HCT116 (cell line): Measurements from ENCODE around the gene RAB19. TPM values are rescaled to one million over a fixed set of nuclear protein-coding genes. Genes with fewer than 3 reads are reported as not detected.

Experiments
- ATAC-seq: fragments of 200-7000 bp; cut with Tn5 transposase; 2 replicates; pipeline ENCODE4 v1.9.1; 2020; ENCODE audit warnings: mild to moderate bottlenecking, moderate library complexity
- BruUV-seq: library from RNA; stranded (reverse); fragments of 400-500 nt; replicated peaks from 2 replicates; lab custom pipeline; 2021; lab: Mats Ljungman, UMichigan
- CTCF ChIA-PET: fragments of 300-600 bp; sonication (Branson Sonifier 250); formaldehyde crosslinking; loops from one replicate; lab custom pipeline; 2021; ENCODE audit warnings: antibody characterized with exemption; lab: Charles Lee
- POLR2A ChIA-PET: fragments of 300-600, 350-600 bp; sonication (Branson Sonifier 250); formaldehyde crosslinking; loops from one replicate; lab custom pipeline; 2021; ENCODE audit warnings: antibody characterized with exemption; lab: Charles Lee
- RAD21 ChIA-PET, 2 experiments: fragments of 300-600 bp; sonication (Branson Sonifier 250); formaldehyde crosslinking; loops; one replicate each; lab custom pipeline; 2023; ENCODE audit warnings: low total read pairs in 2 of 2; ENCODE audit not compliant: uncharacterized antibody in 2 of 2, unreplicated experiment in 2 of 2, low non-redundant PET in 1 of 2; lab: Charles Lee
- DNase-seq: peaks from one replicate; pipeline ENCODE4 v3.0.0-alpha.2; 2010; ENCODE audit warnings: low read depth, low spot score
- H2AFZ ChIP-seq: fragments of 200-600 bp; shearing (Covaris generic), sonication (generic); 2 replicates; pipeline ENCODE4 v1.6.1; 2017; ENCODE audit warnings: low read depth, mixed run types, mixed read lengths, antibody characterized with exemption, low read length; ENCODE audit not compliant: poor library complexity, severe bottlenecking
- H3K27ac ChIP-seq: 2 replicates; pipeline ENCODE4 v1.5.1; 2012; ENCODE audit warnings: low read depth, low read length
- H3K27me3 ChIP-seq: fragments of 200-600 bp; sonication (generic); 2 replicates; pipeline ENCODE4 v1.6.1; 2016; ENCODE audit warnings: mixed run types, low read length, mixed read lengths; ENCODE audit not compliant: insufficient read depth
- H3K36me3 ChIP-seq, 2 experiments: fragments of 200-500 bp in 1 of 2; fragments of 200-600 bp in 1 of 2; sonication (Bioruptor generic) in 1 of 2; sonication (generic) in 1 of 2; 2 replicates each; pipeline versions ENCODE4 v1.5.1 to v1.6.1; 2014 to 2016; ENCODE audit warnings: low read length in 2 of 2, inconsistent platforms in 1 of 2, mixed read lengths in 1 of 2, mixed run types in 1 of 2; ENCODE audit not compliant: insufficient read depth in 2 of 2, control insufficient read depth in 1 of 2
- H3K4me1 ChIP-seq, 2 experiments: fragments of 200-600 bp in 1 of 2; sonication (generic) in 1 of 2; 2 replicates each; pipeline versions ENCODE4 v1.5.1 to v1.6.1; 2012 to 2017; ENCODE audit warnings: low read length in 2 of 2, inconsistent platforms in 1 of 2, mild to moderate bottlenecking in 1 of 2, mixed read lengths in 1 of 2, mixed run types in 1 of 2, moderate library complexity in 1 of 2; ENCODE audit not compliant: insufficient read depth in 2 of 2, control insufficient read depth in 1 of 2
- H3K4me2 ChIP-seq: fragments of 200-600 bp; sonication (generic); 2 replicates; pipeline ENCODE4 v1.6.1; 2017; ENCODE audit warnings: mixed run types, low read length, mixed read lengths
- H3K4me3 ChIP-seq, 2 experiments: fragments of 200-600 bp in 1 of 2; sonication (generic) in 1 of 2; replicated peaks in 1 of 2; 2 replicates each; pipeline ENCODE4 v1.5.1; 2011 to 2016; ENCODE audit warnings: low read length in 2 of 2, control low read depth in 1 of 2, low read depth in 1 of 2, mild to moderate bottlenecking in 1 of 2, mixed read lengths in 1 of 2, mixed run types in 1 of 2
- H3K79me2 ChIP-seq: fragments of 200-600 bp; sonication (generic); 2 replicates; pipeline ENCODE4 v1.6.1; 2017; ENCODE audit warnings: mild to moderate bottlenecking, mixed run types, low read length, moderate library complexity, mixed read lengths; ENCODE audit not compliant: insufficient read depth
- H3K9ac ChIP-seq: fragments of 200-600 bp; sonication (generic); 2 replicates; pipeline ENCODE4 v1.6.1; 2016; ENCODE audit warnings: low read length, mixed read lengths
- H3K9me2 ChIP-seq: fragments of 200-600 bp; sonication (generic), shearing (Covaris generic); 2 replicates; pipeline ENCODE4 v1.6.1; 2017; ENCODE audit warnings: mixed run types, mild to moderate bottlenecking, moderate library complexity; ENCODE audit not compliant: insufficient read depth
- H3K9me3 ChIP-seq, 2 experiments: fragments of 200-500 bp in 1 of 2; fragments of 200-600 bp in 1 of 2; sonication (Bioruptor generic) in 1 of 2; sonication (generic) in 1 of 2; 2 replicates each; pipeline ENCODE4 v1.6.1; 2014 to 2017; ENCODE audit warnings: low read length in 2 of 2, mixed read lengths in 2 of 2, inconsistent platforms in 1 of 2, low read depth in 1 of 2, mild to moderate bottlenecking in 1 of 2, mixed run types in 1 of 2, moderate library complexity in 1 of 2; ENCODE audit not compliant: control insufficient read depth in 1 of 2, insufficient read depth in 1 of 2
- H4K20me1 ChIP-seq: fragments of 200-600 bp; sonication (generic), shearing (Covaris generic); 2 replicates; pipeline ENCODE4 v1.6.1; 2017; ENCODE audit warnings: mixed run types, mild to moderate bottlenecking, moderate library complexity; ENCODE audit not compliant: insufficient read depth
- CTCF ChIP-seq, 3 experiments: fragments of 200-600 bp in 1 of 3; sonication (generic) in 1 of 3; IDR thresholded peaks in 2 of 3; conservative IDR thresholded peaks in 1 of 3; 2 replicates each; pipeline ENCODE4 v1.5.1; 2012 to 2017; ENCODE audit warnings: low read depth in 2 of 3, low read length in 2 of 3, antibody characterized with exemption in 1 of 3, borderline replicate concordance in 1 of 3, control low read depth in 1 of 3, mild to moderate bottlenecking in 1 of 3, mixed read lengths in 1 of 3, mixed run types in 1 of 3, moderate library complexity in 1 of 3; ENCODE audit not compliant: insufficient read depth in 1 of 3
- ELF1 ChIP-seq: IDR thresholded peaks from 2 replicates; pipeline ENCODE4 v1.6.1; 2012; ENCODE audit warnings: low read depth, borderline replicate concordance
- EZH2phosphoT487 ChIP-seq: fragments of 200-600 bp; IDR thresholded peaks from 2 replicates; pipeline ENCODE4 v1.6.1; 2018; ENCODE audit warnings: antibody characterized with exemption, borderline replicate concordance
- JUND ChIP-seq: IDR thresholded peaks from 2 replicates; pipeline ENCODE4 v1.6.1; 2012
- POLR2A ChIP-seq: IDR thresholded peaks from 2 replicates; pipeline ENCODE4 v1.7.0; 2011; ENCODE audit warnings: borderline replicate concordance; ENCODE audit not compliant: insufficient read depth, insufficient read length; ENCODE audit errors: extremely low read depth
- POLR2AphosphoS5 ChIP-seq: IDR thresholded peaks from 2 replicates; pipeline ENCODE4 v1.6.1; 2011; ENCODE audit warnings: mild to moderate bottlenecking, low read depth, low read length, moderate library complexity
- RAD21 ChIP-seq: IDR thresholded peaks from 2 replicates; pipeline ENCODE4 v1.6.1; 2012; ENCODE audit warnings: low read depth, mild to moderate bottlenecking
- TCF7L2 ChIP-seq: IDR thresholded peaks from 2 replicates; pipeline ENCODE4 v1.7.0; 2011; ENCODE audit warnings: borderline replicate concordance, inconsistent platforms; ENCODE audit not compliant: insufficient read depth, insufficient read length; ENCODE audit errors: extremely low read depth
- YY1 ChIP-seq: IDR thresholded peaks from 2 replicates; pipeline ENCODE4 v1.6.1; 2011; ENCODE audit warnings: low read length, low read depth, moderate library complexity, mild to moderate bottlenecking; ENCODE audit not compliant: insufficient replicate concordance; ENCODE audit errors: extremely low read depth
- ZFX ChIP-seq: fragments of 450-650 bp; IDR thresholded peaks from 2 replicates; pipeline ENCODE4 v1.6.1; 2017
- ZNF274 ChIP-seq: fragments of 200-500 bp; sonication (Bioruptor generic); IDR thresholded peaks from 2 replicates; pipeline ENCODE4 v1.6.1; 2014; ENCODE audit warnings: mild to moderate bottlenecking, low read depth, low read length, inconsistent platforms
- intact Hi-C: fragments of 100-400 bp; cut with micrococcal nuclease; formaldehyde crosslinking; loops from 2 replicates; pipeline ENCODE4 v1.10.0; 2022
- total RNA-seq: library from RNA; stranded (reverse); gene quantifications from one replicate; pipeline ENCODE4 v1.2.1, GENCODE V29; 2021; ENCODE audit not compliant: unreplicated experiment
- TF ChIP-seq, protein P1 (sequence below): IDR thresholded peaks from 2 replicates; pipeline ENCODE4 v1.6.1; 2011; ENCODE audit warnings: mild to moderate bottlenecking, low read length, moderate library complexity; ENCODE audit not compliant: insufficient replicate concordance; ENCODE audit errors: extremely low read depth
- TF ChIP-seq, protein P2 (sequence below): IDR thresholded peaks from 2 replicates; pipeline ENCODE4 v1.6.1; 2012

Gene RAB19
- total RNA-seq, 1 experiment from 2014 or later, result 2.6 TPM

DNA sequence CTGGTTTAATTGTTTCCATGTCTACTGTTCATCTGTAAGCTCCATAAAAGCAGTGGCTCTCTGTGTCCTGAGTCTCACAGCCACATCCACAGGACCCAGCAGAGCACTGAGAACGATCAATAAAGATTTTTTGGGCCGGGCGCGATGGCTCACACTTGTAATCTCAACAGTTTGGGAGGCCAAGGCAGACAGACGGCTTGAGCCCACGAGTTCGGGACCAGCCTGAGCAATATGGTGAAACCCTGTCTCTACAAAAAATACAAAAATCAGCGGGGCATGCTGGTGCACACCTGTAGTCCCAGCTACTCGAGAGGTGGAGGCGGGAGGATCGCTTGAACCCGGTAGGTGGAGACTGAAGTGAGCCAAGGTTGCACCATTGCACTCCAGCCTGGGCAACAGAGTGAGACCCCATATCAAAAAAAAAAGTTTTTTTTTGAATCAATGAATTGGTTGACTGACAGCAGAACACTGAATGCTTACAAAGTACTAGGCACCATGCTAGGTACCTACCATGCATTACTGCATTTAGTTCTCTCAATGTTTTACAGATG, 10.0 kb upstream of the RAB19 start (continued):
- TF ChIP-seq RAD21, result no peak
- TF ChIP-seq, all 23 proteins: peak for 0

- Histone ChIP-seq H3K9me3 (no peaks in the 10 kb centered on the region), H2AFZ (peak within 1 kb of the TSS; percentile 78), H3K4me2 (peak within 1 kb of the TSS; percentile 72), H3K36me3 (no peaks in the 10 kb centered on the region; a peak in 1 of 4 replicates), H3K4me3 (peak within 1 kb of the TSS; percentile 85 to 99), H3K4me1 (peaks cover 11 to 23% of the 10 kb centered on the region in 2 experiments), H3K9ac (peak within 1 kb of the TSS; percentile 95), H3K27ac (peak within 1 kb of the TSS; percentile 72), H3K79me2 (peaks cover 51% of the 10 kb centered on the region), H3K27me3 (no peaks in the 10 kb centered on the region), H3K9me2 (no peaks in the 10 kb centered on the region), H4K20me1 (no peaks in the 10 kb centered on the region)
- RAD21 ChIA-PET, result interaction anchor here (0.7 kb wide), 2 partner anchors 42 to 654 kb away, joined by 6 to 8 read pairs; no protein-coding TSS in a partner anchor
- POLR2A ChIA-PET, result interaction anchor here (0.7 kb wide), 2 partner anchors 13 to 257 kb away, joined by 4 read pairs; no protein-coding TSS in a partner anchor
- BruUV-seq, result TSS peak; percentile 77
- intact Hi-C loops, result no loop called here
- DNase-seq, result peak; percentile 49
- peak; percentile 96 for ATAC-seq
- CTCF ChIA-PET, result interaction anchor here (0.8 kb wide), 1 partner anchor 46 kb away, joined by 3 read pairs; no protein-coding TSS in a partner anchor
- no peak for TF ChIP-seq EZH2phosphoT487
- TF ChIP-seq CTCF (IDR thresholded peaks at IDR 0.05 in 2 of 3, conservative IDR thresholded peaks at IDR 0.05 in 1 of 3; ENCODE audit: borderline replicate concordance in 1 of 3, insufficient read depth in 1 of 3, low read depth in 2 of 3, low read length in 2 of 3), result 0 out of 6 replicates have a peak, but pooled peaks of 1 of the 3 experiments have one; percentile 5
- no peak for TF ChIP-seq JUND
- TF ChIP-seq POLR2A, result peak; percentile 74
- no peak for TF ChIP-seq ZNF274
- peak; percentile 44; the same call in 1 of the 2 replicates for TF ChIP-seq ELF1
- peak; percentile 58; the same call in 1 of the 2 replicates for TF ChIP-seq ZFX
- TF ChIP-seq POLR2AphosphoS5, result peak; percentile 90
- TF ChIP-seq YY1, result peak; percentile 78
- no peak for TF ChIP-seq TCF7L2
- TF ChIP-seq, protein P1, sequence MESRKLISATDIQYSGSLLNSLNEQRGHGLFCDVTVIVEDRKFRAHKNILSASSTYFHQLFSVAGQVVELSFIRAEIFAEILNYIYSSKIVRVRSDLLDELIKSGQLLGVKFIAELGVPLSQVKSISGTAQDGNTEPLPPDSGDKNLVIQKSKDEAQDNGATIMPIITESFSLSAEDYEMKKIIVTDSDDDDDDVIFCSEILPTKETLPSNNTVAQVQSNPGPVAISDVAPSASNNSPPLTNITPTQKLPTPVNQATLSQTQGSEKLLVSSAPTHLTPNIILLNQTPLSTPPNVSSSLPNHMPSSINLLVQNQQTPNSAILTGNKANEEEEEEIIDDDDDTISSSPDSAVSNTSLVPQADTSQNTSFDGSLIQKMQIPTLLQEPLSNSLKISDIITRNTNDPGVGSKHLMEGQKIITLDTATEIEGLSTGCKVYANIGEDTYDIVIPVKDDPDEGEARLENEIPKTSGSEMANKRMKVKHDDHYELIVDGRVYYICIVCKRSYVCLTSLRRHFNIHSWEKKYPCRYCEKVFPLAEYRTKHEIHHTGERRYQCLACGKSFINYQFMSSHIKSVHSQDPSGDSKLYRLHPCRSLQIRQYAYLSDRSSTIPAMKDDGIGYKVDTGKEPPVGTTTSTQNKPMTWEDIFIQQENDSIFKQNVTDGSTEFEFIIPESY, result peak; percentile 48
- TF ChIP-seq, protein P2, sequence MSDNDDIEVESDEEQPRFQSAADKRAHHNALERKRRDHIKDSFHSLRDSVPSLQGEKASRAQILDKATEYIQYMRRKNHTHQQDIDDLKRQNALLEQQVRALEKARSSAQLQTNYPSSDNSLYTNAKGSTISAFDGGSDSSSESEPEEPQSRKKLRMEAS, result peak; percentile 91
Measured at GRCh38 chr7:140397784-140398750, 5.8 kb upstream of the RAB19 start, which contains the start of gene SLC37A3. SLC37A3 (minus strand) TSS chr7:140398530; CDS start chr7:140382526, 16,004 bp downstream.
